H1 (cell line): ENCODE data around the gene ASAP3. TPM values are rescaled to one million over a fixed set of nuclear protein-coding genes. Genes with fewer than 3 reads are reported as not detected.

Source experiments
- CTCF ChIA-PET: fragments of 300-600 bp; sonication (Branson Sonifier 250); formaldehyde crosslinking; loops from one replicate; lab custom pipeline; 2021; ENCODE audit not compliant: partially characterized antibody; lab: Charles Lee
- POLR2A ChIA-PET: fragments of 300-600 bp; sonication (Branson Sonifier 250); formaldehyde crosslinking; loops from one replicate; lab custom pipeline; 2021; ENCODE audit warnings: inconsistent platforms; ENCODE audit not compliant: partially characterized antibody; lab: Charles Lee
- DNase-seq, 2 experiments: peaks; one replicate each; pipeline versions ENCODE4 v3.0.0 to v3.0.0-alpha.2; 2010 to 2022; ENCODE audit warnings: low spot score in 2 of 2, low read depth in 1 of 2, mixed read lengths in 1 of 2
- FAIRE-seq: peaks from 2 replicates; lab custom pipeline; 2011; peaks lifted over from hg19 to GRCh38; lab: Jason Lieb, UNC
- H2AFZ ChIP-seq: 2 replicates; pipeline ENCODE4 v1.8.1; 2012; ENCODE audit warnings: low read length, inconsistent platforms
- H2AK5ac ChIP-seq: 2 replicates; pipeline ENCODE4 v1.6.1; 2013; ENCODE audit warnings: low read depth, low read length
- H2BK120ac ChIP-seq: replicated peaks from 2 replicates; pipeline ENCODE3; 2013; ENCODE audit warnings: low read depth, low read length, inconsistent platforms
- H2BK12ac ChIP-seq: 2 replicates; pipeline ENCODE4 v1.6.1; 2013; ENCODE audit warnings: low read depth, low read length
- H2BK15ac ChIP-seq: 2 replicates; pipeline ENCODE4 v1.6.1; 2013; ENCODE audit warnings: low read length
- H2BK20ac ChIP-seq: 2 replicates; pipeline ENCODE4 v1.6.1; 2013; ENCODE audit warnings: low read length
- H2BK5ac ChIP-seq: 2 replicates; pipeline ENCODE4 v1.6.1; 2013; ENCODE audit warnings: low read depth, low read length
- H3K14ac ChIP-seq: 2 replicates; pipeline ENCODE4 v1.6.1; 2013; ENCODE audit warnings: inconsistent platforms; ENCODE audit not compliant: insufficient read length
- H3K18ac ChIP-seq: 2 replicates; pipeline ENCODE4 v1.6.1; 2013; ENCODE audit warnings: low read length; ENCODE audit errors: extremely low read depth
- H3K23ac ChIP-seq: 2 replicates; pipeline ENCODE4 v1.6.1; 2013; ENCODE audit warnings: inconsistent platforms; ENCODE audit not compliant: insufficient read length
- H3K23me2 ChIP-seq: 2 replicates; pipeline ENCODE4 v1.6.1; 2013; ENCODE audit warnings: low read depth, low read length
- H3K27ac ChIP-seq: 2 replicates; pipeline ENCODE4 v1.6.1; 2011; ENCODE audit warnings: low read depth, low read length, inconsistent platforms
- H3K27me3 ChIP-seq, 4 experiments: replicated peaks in 1 of 4; 1 replicate in 1 of 4; 2 replicates in 3 of 4; pipeline versions ENCODE4 v1.6.1 to v1.8.1; 2011 to 2013; ENCODE audit warnings: low read length in 3 of 4, mild to moderate bottlenecking in 3 of 4, inconsistent platforms in 2 of 4, mixed read lengths in 2 of 4, moderate library complexity in 1 of 4; ENCODE audit not compliant: control insufficient read depth in 3 of 4, insufficient read depth in 3 of 4; ENCODE audit errors: extremely low read depth in 1 of 4
- H3K36me3 ChIP-seq, 4 experiments: 2 replicates each; pipeline versions ENCODE4 v1.6.1 to v1.8.1; 2011 to 2013; ENCODE audit warnings: mild to moderate bottlenecking in 4 of 4, low read length in 3 of 4, moderate library complexity in 2 of 4, control low read depth in 1 of 4, inconsistent platforms in 1 of 4; ENCODE audit not compliant: insufficient read depth in 4 of 4, control insufficient read depth in 2 of 4
- H3K4ac ChIP-seq: replicated peaks from 2 replicates; pipeline ENCODE3; 2013; ENCODE audit warnings: low read length, low read depth, mixed read lengths, inconsistent platforms; ENCODE audit not compliant: insufficient read length
- H3K4me1 ChIP-seq, 4 experiments: replicated peaks in 1 of 4; 1 replicate in 1 of 4; 2 replicates in 3 of 4; pipeline versions ENCODE4 v1.6.1 to v1.8.1; 2011 to 2013; ENCODE audit warnings: low read length in 3 of 4, inconsistent platforms in 2 of 4, mixed read lengths in 1 of 4; ENCODE audit not compliant: insufficient read depth in 4 of 4, control insufficient read depth in 3 of 4
- H3K4me2 ChIP-seq, 2 experiments: 2 replicates each; pipeline versions ENCODE4 v1.6.1 to v1.8.1; 2011 to 2013; ENCODE audit warnings: low read depth in 2 of 2, low read length in 2 of 2, control low read depth in 1 of 2, inconsistent platforms in 1 of 2, mild to moderate bottlenecking in 1 of 2; ENCODE audit not compliant: insufficient read depth in 1 of 2
- H3K4me3 ChIP-seq, 4 experiments: fragments of 200-600, 300-600 bp in 1 of 4; sonication (generic), shearing (Covaris generic), sonication (Bioruptor Twin) in 1 of 4; 2 replicates each; pipeline versions ENCODE4 v1.5.1 to v1.8.1; 2011 to 2016; ENCODE audit warnings: low read length in 4 of 4, low read depth in 3 of 4, control low read depth in 2 of 4, inconsistent platforms in 2 of 4, mild to moderate bottlenecking in 2 of 4, mixed read lengths in 1 of 4, moderate library complexity in 1 of 4; ENCODE audit not compliant: insufficient read depth in 2 of 4; ENCODE audit errors: extremely low read depth in 1 of 4
- H3K56ac ChIP-seq: replicated peaks from 2 replicates; pipeline ENCODE3; 2013; ENCODE audit warnings: low read depth, mild to moderate bottlenecking, mixed read lengths, low read length, inconsistent platforms; ENCODE audit not compliant: insufficient read length
- H3K79me1 ChIP-seq: 2 replicates; pipeline ENCODE4 v1.6.1; 2013; ENCODE audit warnings: low read depth, low read length, control low read depth
- H3K79me2 ChIP-seq, 2 experiments: 2 replicates each; pipeline versions ENCODE4 v1.6.1 to v1.8.1; 2012 to 2013; ENCODE audit warnings: low read length in 2 of 2, mild to moderate bottlenecking in 2 of 2, inconsistent platforms in 1 of 2; ENCODE audit not compliant: insufficient read depth in 2 of 2, control insufficient read depth in 1 of 2
- H3K9ac ChIP-seq, 4 experiments: replicated peaks in 1 of 4; 1 replicate in 1 of 4; 2 replicates in 3 of 4; pipeline versions ENCODE4 v1.6.1 to v1.8.1; 2011 to 2013; ENCODE audit warnings: low read depth in 3 of 4, low read length in 3 of 4, control low read depth in 2 of 4, mild to moderate bottlenecking in 2 of 4, moderate library complexity in 2 of 4, inconsistent platforms in 1 of 4; ENCODE audit errors: extremely low read depth in 1 of 4
- H3K9me3 ChIP-seq, 2 experiments: 2 replicates each; pipeline versions ENCODE4 v1.6.1 to v1.8.1; 2012 to 2013; ENCODE audit warnings: mild to moderate bottlenecking in 2 of 2, moderate library complexity in 2 of 2, control low read depth in 1 of 2, inconsistent platforms in 1 of 2, low read depth in 1 of 2, low read length in 1 of 2, mixed read lengths in 1 of 2; ENCODE audit not compliant: insufficient read depth in 2 of 2
- H4K20me1 ChIP-seq, 2 experiments: replicated peaks in 1 of 2; 2 replicates each; pipeline versions ENCODE3 to v1.8.1; 2011 to 2013; ENCODE audit warnings: inconsistent platforms in 2 of 2, low read length in 2 of 2, mild to moderate bottlenecking in 1 of 2; ENCODE audit not compliant: insufficient read depth in 2 of 2, control insufficient read depth in 1 of 2
- H4K5ac ChIP-seq: 2 replicates; pipeline ENCODE4 v1.6.1; 2013; ENCODE audit warnings: low read length, low read depth, mixed read lengths, inconsistent platforms; ENCODE audit not compliant: insufficient read length
- H4K8ac ChIP-seq: 2 replicates; pipeline ENCODE4 v1.8.0; 2013; ENCODE audit warnings: mild to moderate bottlenecking, moderate library complexity, low read length, inconsistent platforms; ENCODE audit not compliant: insufficient read depth; ENCODE audit errors: extremely low read depth
- H4K91ac ChIP-seq: replicated peaks from 2 replicates; pipeline ENCODE3; 2013; ENCODE audit warnings: low read length, mixed read lengths, inconsistent platforms; ENCODE audit not compliant: insufficient read length
- NANOG ChIP-seq: IDR thresholded peaks from 2 replicates; pipeline ENCODE4 v1.6.1; 2011; ENCODE audit warnings: low read length, low read depth, mild to moderate bottlenecking, inconsistent platforms; ENCODE audit not compliant: insufficient read depth, poor library complexity, severe bottlenecking
- SIX5 ChIP-seq: IDR thresholded peaks from 2 replicates; pipeline ENCODE4 v1.6.1; 2011; ENCODE audit warnings: mild to moderate bottlenecking, low read depth, low read length
- WGBS, 2 experiments: shearing (Covaris generic) in 1 of 2; methylation state at CpG; one replicate each; pipeline versions ENCODE4 v1.1.6 to v1.1.7; 2013 to 2015; ENCODE audit warnings: low lambda C conversion rate in 2 of 2, mixed read lengths in 2 of 2, inconsistent platforms in 1 of 2, low coverage in 1 of 2, missing lambda C conversion rate in 1 of 2; ENCODE audit not compliant: insufficient replicate concordance in 2 of 2, insufficient coverage in 1 of 2, insufficient read length in 1 of 2; ENCODE audit errors: extremely low coverage in 1 of 2, missing lambda C conversion rate in 1 of 2; 5-methylcytosine and 5-hydroxymethylcytosine counted together
- polyA plus RNA-seq, 7 experiments: library from polyadenylated mRNA; depleted of rRNA in 3 of 7; stranded (reverse) in 5 of 7; unstranded in 2 of 7; fragments of >200 nt in 5 of 7; fragments of 200-250 nt in 2 of 7; gene quantifications; 1 replicate in 5 of 7; 2 replicates in 1 of 7; 4 replicates in 1 of 7; pipeline versions ENCODE4 v1.2.1 to v1.2.3, GENCODE V29; 2011 to 2013; ENCODE audit warnings: missing spikeins in 2 of 7, mixed read lengths in 2 of 7
- total RNA-seq: library from RNA; stranded (reverse); fragmentation: NEBNext Ultra II Directional; extraction: Animal tissue kit (Norgen Biotek cat#: 25700); gene quantifications from 2 replicates; pipeline ENCODE4 v1.2.1, GENCODE V29; 2021

Gene ASAP3
- total and polyA plus RNA-seq, 2 of the 8 experiments (the other 6 are each of a cell fraction or from before 2014, with no cell fraction given) = 53.1 to 58.0 TPM

GRCh38 chr1:23472351-23473036 lies 11.5 kb downstream of the ASAP3 start:
- Histone ChIP-seq H4K8ac (no peak overlapping the region; the same call in 1 of the 2 replicates), H3K4ac (no peak overlapping the region), H3K56ac (no peak overlapping the region), H2AFZ (no peak overlapping the region), H4K20me1 (peaks cover 11 to 27% of the 10 kb centered on the region in 2 experiments), H3K4me2 (no peak overlapping the region), H2BK5ac (no peak overlapping the region), H3K23me2 (no peaks in the 10 kb centered on the region), H3K9me3 (no peaks in the 10 kb centered on the region), H2AK5ac (no peak overlapping the region), H3K4me1 (peaks cover 0 to 5% (median 0%) of the 10 kb centered on the region in 4 experiments; a peak in 1 of 7 replicates), H3K9ac (no peak overlapping the region), H3K36me3 (no peaks in the 10 kb centered on the region), H3K79me1 (peaks cover 19% of the 10 kb centered on the region; the same call in 1 of the 2 replicates), H2BK20ac (no peak overlapping the region)
- 88% methylated on average over 5 of the region's 5 CpGs; no CpG with 5 or more reads in 1 of the 2 experiments for WGBS, 2 experiments
- POLR2A ChIA-PET = interaction anchor here (1.3 kb wide), 1 partner anchor 11 kb away, joined by 3 read pairs; the partner anchor contains the start of gene ASAP3
- FAIRE-seq = no peak
- TF ChIP-seq NANOG (no peak), SIX5 (no peak)
- TF ChIP-seq, all 59 proteins: peak for 0
- Histone ChIP-seq H2BK12ac (no peak overlapping the region), H3K27me3 (no peaks in the 10 kb centered on the region), H4K91ac (no peak overlapping the region), H3K23ac (no peak overlapping the region), H3K14ac (no peak overlapping the region), H2BK120ac (no peak overlapping the region), H4K5ac (no peak overlapping the region), H3K18ac (no peak overlapping the region), H3K27ac (no peak overlapping the region), H3K79me2 (peaks cover 0 to 20% of the 10 kb centered on the region in 2 experiments; a peak in 2 of 4 replicates), H3K4me3 (no peak overlapping the region), H2BK15ac (no peak overlapping the region)
- CTCF ChIA-PET = interaction anchor here (0.7 to 1.5 kb wide), 2 partner anchors 11 to 32 kb away, joined by 3 read pairs; partner anchors contain the start of gene ASAP3
- no peak for DNase-seq
